HepG2 (cell line): ENCODE data around the gene CDK10. TPM values are rescaled to one million over a fixed set of nuclear protein-coding genes. Genes with fewer than 3 reads are reported as not detected.
A peak's percentile ranks its signal among the peaks of the same experiment; 100 is the strongest.

Source experiments
- ATF7 ChIP-seq, 2 experiments: fragments of 450-650 bp in 1 of 2; sonication (generic) in 1 of 2; formaldehyde crosslinking in 1 of 2; IDR thresholded peaks; 2 replicates each; pipeline versions ENCODE4 v1.4.0 to v1.6.1; 2016 to 2020; ENCODE audit warnings: antibody characterized with exemption in 1 of 2, mild to moderate bottlenecking in 1 of 2, missing genetic modification reagents in 1 of 2
- BRF2 ChIP-seq: sonication (generic); formaldehyde crosslinking; IDR thresholded peaks from 2 replicates; pipeline ENCODE4 v1.8.1; 2022; ENCODE audit warnings: mild to moderate bottlenecking, missing genetic modification reagents
- NAIF1 ChIP-seq: sonication (generic); formaldehyde crosslinking; IDR thresholded peaks from 2 replicates; pipeline ENCODE4 v1.5.0; 2020; ENCODE audit warnings: mild to moderate bottlenecking, missing genetic modification reagents, borderline replicate concordance
- NR3C1 ChIP-seq: sonication (generic); formaldehyde crosslinking; IDR thresholded peaks from 2 replicates; pipeline ENCODE4 v1.4.0; 2020; ENCODE audit warnings: missing genetic modification reagents
- PATZ1 ChIP-seq: sonication (generic); formaldehyde crosslinking; IDR thresholded peaks from 2 replicates; pipeline ENCODE4 v1.4.0; 2020; ENCODE audit warnings: missing genetic modification reagents
- SMYD3 ChIP-seq: sonication (generic); formaldehyde crosslinking; IDR thresholded peaks from 2 replicates; pipeline ENCODE4 v1.8.1; 2023; ENCODE audit warnings: mild to moderate bottlenecking, missing genetic modification reagents
- TEAD3 ChIP-seq: optimal IDR thresholded peaks from 2 replicates; pipeline ENCODE3; 2016; ENCODE audit warnings: borderline replicate concordance
- TEF ChIP-seq: sonication (generic); formaldehyde crosslinking; IDR thresholded peaks from 2 replicates; pipeline ENCODE4 v1.5.0; 2020; ENCODE audit warnings: missing genetic modification reagents
- U2AF2 ChIP-seq: fragments of 200-400 bp; formaldehyde crosslinking; IDR thresholded peaks from 2 replicates; pipeline ENCODE4 v1.6.1; 2017; ENCODE audit warnings: low read depth, mild to moderate bottlenecking, low read length
- ZFP36L2 ChIP-seq: sonication (generic); formaldehyde crosslinking; IDR thresholded peaks from 2 replicates; pipeline ENCODE4 v1.4.0; 2020; ENCODE audit warnings: missing genetic modification reagents
- ZNF775 ChIP-seq: sonication (generic); formaldehyde crosslinking; IDR thresholded peaks from 2 replicates; pipeline ENCODE4 v1.4.0; 2020; ENCODE audit warnings: missing genetic modification reagents, mild to moderate bottlenecking, moderate library complexity, borderline replicate concordance
- polyA plus RNA-seq, 8 experiments: library from polyadenylated mRNA; depleted of rRNA in 3 of 8; stranded (reverse) in 7 of 8; unstranded in 1 of 8; fragments of >200 nt; fragmentation: Illumina TruSeq in 4 of 8; extraction: Trizol in 4 of 8; gene quantifications; 2 replicates each; pipeline versions ENCODE4 v1.2.1 to v1.2.3, GENCODE V29; 2011 to 2016; ENCODE audit warnings: low read depth in 4 of 8, missing spikeins in 1 of 8, mixed read lengths in 1 of 8; ENCODE audit not compliant: insufficient read depth in 1 of 8
- total RNA-seq, 5 experiments: library from RNA; depleted of rRNA; stranded (reverse); fragments of >200 nt; fragmentation: Illumina TruSeq; extraction: Trizol; gene quantifications; 2 replicates each; pipeline ENCODE4 v1.2.3, GENCODE V29; 2016; ENCODE audit warnings: low read depth in 1 of 5
- TF ChIP-seq, protein P1 (sequence below), 2 experiments: sonication (generic) in 1 of 2; formaldehyde crosslinking in 1 of 2; IDR thresholded peaks; 2 replicates each; pipeline versions ENCODE4 v1.4.0 to v1.6.1; 2016 to 2020; ENCODE audit warnings: borderline replicate concordance in 1 of 2, low read depth in 1 of 2, mild to moderate bottlenecking in 1 of 2, missing genetic modification reagents in 1 of 2
- TF ChIP-seq, protein P2 (sequence below): sonication (generic); formaldehyde crosslinking; IDR thresholded peaks from 2 replicates; pipeline ENCODE4 v1.4.0; 2020; ENCODE audit warnings: mild to moderate bottlenecking, missing genetic modification reagents
- TF ChIP-seq, protein P3 (sequence below): sonication (generic); formaldehyde crosslinking; IDR thresholded peaks from 2 replicates; pipeline ENCODE4 v1.8.0; 2022; ENCODE audit warnings: missing genetic modification reagents, mild to moderate bottlenecking, borderline replicate concordance
- TF ChIP-seq, protein P4 (sequence below): sonication (generic); formaldehyde crosslinking; conservative IDR thresholded peaks from 2 replicates; pipeline ENCODE4 v1.8.0; 2022; ENCODE audit warnings: mild to moderate bottlenecking, moderate library complexity, missing genetic modification reagents

Gene CDK10
- total and polyA plus RNA-seq, 2 of the 13 experiments (the other 11 are each of a cell fraction or from before 2014, with no cell fraction given): 2.5 to 3.9 TPM

- TF ChIP-seq PATZ1 (CRISPR knock-in tag): peak; percentile 57; the same call in 1 of the 2 replicates
- TF ChIP-seq, protein P1, sequence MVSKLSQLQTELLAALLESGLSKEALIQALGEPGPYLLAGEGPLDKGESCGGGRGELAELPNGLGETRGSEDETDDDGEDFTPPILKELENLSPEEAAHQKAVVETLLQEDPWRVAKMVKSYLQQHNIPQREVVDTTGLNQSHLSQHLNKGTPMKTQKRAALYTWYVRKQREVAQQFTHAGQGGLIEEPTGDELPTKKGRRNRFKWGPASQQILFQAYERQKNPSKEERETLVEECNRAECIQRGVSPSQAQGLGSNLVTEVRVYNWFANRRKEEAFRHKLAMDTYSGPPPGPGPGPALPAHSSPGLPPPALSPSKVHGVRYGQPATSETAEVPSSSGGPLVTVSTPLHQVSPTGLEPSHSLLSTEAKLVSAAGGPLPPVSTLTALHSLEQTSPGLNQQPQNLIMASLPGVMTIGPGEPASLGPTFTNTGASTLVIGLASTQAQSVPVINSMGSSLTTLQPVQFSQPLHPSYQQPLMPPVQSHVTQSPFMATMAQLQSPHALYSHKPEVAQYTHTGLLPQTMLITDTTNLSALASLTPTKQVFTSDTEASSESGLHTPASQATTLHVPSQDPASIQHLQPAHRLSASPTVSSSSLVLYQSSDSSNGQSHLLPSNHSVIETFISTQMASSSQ (IDR thresholded peaks at IDR 0.05; ENCODE audit: low read depth): no peak
- TF ChIP-seq, protein P1 (CRISPR knock-in tag; IDR thresholded peaks at IDR 0.05; ENCODE audit: borderline replicate concordance): peak; percentile 80; the same call in 1 of the 2 replicates
- no peak for TF ChIP-seq BRF2
- TF ChIP-seq TEAD3 (CRISPR knock-in tag): peak; percentile 49
- TF ChIP-seq, protein P2, sequence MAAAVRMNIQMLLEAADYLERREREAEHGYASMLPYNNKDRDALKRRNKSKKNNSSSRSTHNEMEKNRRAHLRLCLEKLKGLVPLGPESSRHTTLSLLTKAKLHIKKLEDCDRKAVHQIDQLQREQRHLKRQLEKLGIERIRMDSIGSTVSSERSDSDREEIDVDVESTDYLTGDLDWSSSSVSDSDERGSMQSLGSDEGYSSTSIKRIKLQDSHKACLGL: peak; percentile 29; the same call in 1 of the 2 replicates
- TF ChIP-seq U2AF2: peak; percentile 99
- TF ChIP-seq, protein P3, sequence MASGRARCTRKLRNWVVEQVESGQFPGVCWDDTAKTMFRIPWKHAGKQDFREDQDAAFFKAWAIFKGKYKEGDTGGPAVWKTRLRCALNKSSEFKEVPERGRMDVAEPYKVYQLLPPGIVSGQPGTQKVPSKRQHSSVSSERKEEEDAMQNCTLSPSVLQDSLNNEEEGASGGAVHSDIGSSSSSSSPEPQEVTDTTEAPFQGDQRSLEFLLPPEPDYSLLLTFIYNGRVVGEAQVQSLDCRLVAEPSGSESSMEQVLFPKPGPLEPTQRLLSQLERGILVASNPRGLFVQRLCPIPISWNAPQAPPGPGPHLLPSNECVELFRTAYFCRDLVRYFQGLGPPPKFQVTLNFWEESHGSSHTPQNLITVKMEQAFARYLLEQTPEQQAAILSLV (CRISPR knock-in tag): no peak
- no peak for TF ChIP-seq TEF
- TF ChIP-seq, protein P4, sequence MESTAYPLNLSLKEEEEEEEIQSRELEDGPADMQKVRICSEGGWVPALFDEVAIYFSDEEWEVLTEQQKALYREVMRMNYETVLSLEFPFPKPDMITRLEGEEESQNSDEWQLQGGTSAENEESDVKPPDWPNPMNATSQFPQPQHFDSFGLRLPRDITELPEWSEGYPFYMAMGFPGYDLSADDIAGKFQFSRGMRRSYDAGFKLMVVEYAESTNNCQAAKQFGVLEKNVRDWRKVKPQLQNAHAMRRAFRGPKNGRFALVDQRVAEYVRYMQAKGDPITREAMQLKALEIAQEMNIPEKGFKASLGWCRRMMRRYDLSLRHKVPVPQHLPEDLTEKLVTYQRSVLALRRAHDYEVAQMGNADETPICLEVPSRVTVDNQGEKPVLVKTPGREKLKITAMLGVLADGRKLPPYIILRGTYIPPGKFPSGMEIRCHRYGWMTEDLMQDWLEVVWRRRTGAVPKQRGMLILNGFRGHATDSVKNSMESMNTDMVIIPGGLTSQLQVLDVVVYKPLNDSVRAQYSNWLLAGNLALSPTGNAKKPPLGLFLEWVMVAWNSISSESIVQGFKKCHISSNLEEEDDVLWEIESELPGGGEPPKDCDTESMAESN (CRISPR knock-in tag): no peak; the same call in none of the 2 replicates
- TF ChIP-seq NR3C1 (CRISPR knock-in tag): no peak
- TF ChIP-seq ATF7 (IDR thresholded peaks at IDR 0.05): peak; percentile 100
- peak; percentile 99 for TF ChIP-seq ATF7 (CRISPR knock-in tag; IDR thresholded peaks at IDR 0.05)
- no peak for TF ChIP-seq SMYD3 (CRISPR knock-in tag)
- no peak for TF ChIP-seq NAIF1 (CRISPR knock-in tag)
- TF ChIP-seq ZNF775 (CRISPR knock-in tag): no peak
- TF ChIP-seq ZFP36L2: no peak
Observed at GRCh38 chr16:89700100-89700648, 13.7 kb downstream of the CDK10 start (continued).
